ENCODE measurements around the gene MAJIN. TPM values are rescaled to one million over a fixed set of nuclear protein-coding genes. Genes with fewer than 3 reads are reported as not detected.

MAJIN gene
- total and polyA plus RNA-seq, 9 of the 15 experiments (the other 6 are each of a cell fraction or from before 2014, with no cell fraction given), result 0.17 to 0.83 (median 0.24) TPM; not detected in 2

DNA sequence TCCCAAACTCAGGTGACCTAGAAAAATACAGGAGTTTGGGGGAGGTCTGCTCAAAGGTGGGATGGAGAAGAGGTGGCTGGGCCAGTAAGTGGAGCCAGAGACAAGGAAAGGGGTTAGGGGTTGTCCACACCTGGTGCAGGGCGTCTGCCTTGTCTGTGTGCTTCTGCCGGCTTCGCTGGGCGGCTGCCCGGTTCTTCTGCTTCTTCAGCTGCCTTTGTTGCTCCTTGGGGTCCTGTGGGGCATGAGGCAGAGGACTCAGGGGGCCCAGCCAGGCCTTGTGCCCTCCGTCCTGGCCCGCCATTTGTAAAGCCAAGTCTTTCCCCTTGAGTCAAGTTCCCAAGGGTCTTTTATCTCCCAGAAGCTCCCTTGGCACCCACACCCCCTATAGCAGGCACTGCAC lies 22.4 kb upstream of the MAJIN start:
- CTCF ChIA-PET (ENCODE audit: low intra/inter-chr PET ratio), result interaction anchor here (0.6 to 1.4 kb wide), 2 partner anchors 85 to 147 kb away, joined by 3 to 4 read pairs; no protein-coding TSS in a partner anchor
- no peak overlapping the region for H3K4me3 ChIP-seq
- in situ Hi-C loops (cut with MboI), result no loop called here
- TF ChIP-seq KHSRP (IDR thresholded peaks at IDR 0.05) (no peak), TCFL5 (CRISPR knock-in tag; conservative IDR thresholded peaks at IDR 0.05) (no peak), ZNF134 (CRISPR knock-in tag; conservative IDR thresholded peaks at IDR 0.05) (no peak), NELFE (IDR thresholded peaks at IDR 0.05; ENCODE audit: insufficient read depth, insufficient read length) (no peak), ELF2 (CRISPR knock-in tag; IDR thresholded peaks at IDR 0.05) (no peak), FOS (IDR thresholded peaks at IDR 0.05; ENCODE audit: extremely low read depth, insufficient read length) (no peak), NBN (IDR thresholded peaks at IDR 0.05; ENCODE audit: low read depth) (no peak), XRCC3 (IDR thresholded peaks at IDR 0.05) (no peak), ZBED1 (IDR thresholded peaks at IDR 0.05) (no peak), SOX6 (IDR thresholded peaks at IDR 0.05) (no peak), CBFA2T3 (IDR thresholded peaks at IDR 0.05) (no peak), ZNF347 (CRISPR knock-in tag; IDR thresholded peaks at IDR 0.05; ENCODE audit: low read depth) (no peak), TOE1 (IDR thresholded peaks at IDR 0.05; ENCODE audit: borderline replicate concordance) (no peak), TOE1 (CRISPR knock-in tag; IDR thresholded peaks at IDR 0.05; ENCODE audit: borderline replicate concordance, low read depth) (no peak), JUN (IDR thresholded peaks at IDR 0.05; ENCODE audit: borderline replicate concordance, low read depth, low read length) (no peak), JUN (CRISPR knock-in tag; IDR thresholded peaks at IDR 0.05; ENCODE audit: borderline replicate concordance) (no peak), FOXJ3 (CRISPR knock-in tag; IDR thresholded peaks at IDR 0.05) (no peak)
- TF ChIP-seq, protein P1, sequence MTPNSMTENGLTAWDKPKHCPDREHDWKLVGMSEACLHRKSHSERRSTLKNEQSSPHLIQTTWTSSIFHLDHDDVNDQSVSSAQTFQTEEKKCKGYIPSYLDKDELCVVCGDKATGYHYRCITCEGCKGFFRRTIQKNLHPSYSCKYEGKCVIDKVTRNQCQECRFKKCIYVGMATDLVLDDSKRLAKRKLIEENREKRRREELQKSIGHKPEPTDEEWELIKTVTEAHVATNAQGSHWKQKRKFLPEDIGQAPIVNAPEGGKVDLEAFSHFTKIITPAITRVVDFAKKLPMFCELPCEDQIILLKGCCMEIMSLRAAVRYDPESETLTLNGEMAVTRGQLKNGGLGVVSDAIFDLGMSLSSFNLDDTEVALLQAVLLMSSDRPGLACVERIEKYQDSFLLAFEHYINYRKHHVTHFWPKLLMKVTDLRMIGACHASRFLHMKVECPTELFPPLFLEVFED (CRISPR knock-in tag; conservative IDR thresholded peaks at IDR 0.05), result no peak
- TF ChIP-seq, protein P2, sequence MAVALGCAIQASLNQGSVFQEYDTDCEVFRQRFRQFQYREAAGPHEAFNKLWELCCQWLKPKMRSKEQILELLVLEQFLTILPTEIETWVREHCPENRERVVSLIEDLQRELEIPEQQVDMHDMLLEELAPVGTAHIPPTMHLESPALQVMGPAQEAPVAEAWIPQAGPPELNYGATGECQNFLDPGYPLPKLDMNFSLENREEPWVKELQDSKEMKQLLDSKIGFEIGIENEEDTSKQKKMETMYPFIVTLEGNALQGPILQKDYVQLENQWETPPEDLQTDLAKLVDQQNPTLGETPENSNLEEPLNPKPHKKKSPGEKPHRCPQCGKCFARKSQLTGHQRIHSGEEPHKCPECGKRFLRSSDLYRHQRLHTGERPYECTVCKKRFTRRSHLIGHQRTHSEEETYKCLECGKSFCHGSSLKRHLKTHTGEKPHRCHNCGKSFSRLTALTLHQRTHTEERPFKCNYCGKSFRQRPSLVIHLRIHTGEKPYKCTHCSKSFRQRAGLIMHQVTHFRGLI (CRISPR knock-in tag; IDR thresholded peaks at IDR 0.05), result no peak
- TF ChIP-seq, protein P3, sequence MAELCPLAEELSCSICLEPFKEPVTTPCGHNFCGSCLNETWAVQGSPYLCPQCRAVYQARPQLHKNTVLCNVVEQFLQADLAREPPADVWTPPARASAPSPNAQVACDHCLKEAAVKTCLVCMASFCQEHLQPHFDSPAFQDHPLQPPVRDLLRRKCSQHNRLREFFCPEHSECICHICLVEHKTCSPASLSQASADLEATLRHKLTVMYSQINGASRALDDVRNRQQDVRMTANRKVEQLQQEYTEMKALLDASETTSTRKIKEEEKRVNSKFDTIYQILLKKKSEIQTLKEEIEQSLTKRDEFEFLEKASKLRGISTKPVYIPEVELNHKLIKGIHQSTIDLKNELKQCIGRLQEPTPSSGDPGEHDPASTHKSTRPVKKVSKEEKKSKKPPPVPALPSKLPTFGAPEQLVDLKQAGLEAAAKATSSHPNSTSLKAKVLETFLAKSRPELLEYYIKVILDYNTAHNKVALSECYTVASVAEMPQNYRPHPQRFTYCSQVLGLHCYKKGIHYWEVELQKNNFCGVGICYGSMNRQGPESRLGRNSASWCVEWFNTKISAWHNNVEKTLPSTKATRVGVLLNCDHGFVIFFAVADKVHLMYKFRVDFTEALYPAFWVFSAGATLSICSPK (IDR thresholded peaks at IDR 0.05; ENCODE audit: borderline replicate concordance), result no peak

More for the DNA sequence above, 22.4 kb upstream of the MAJIN start:
- H3K9me3 ChIP-seq (replicated peaks; ENCODE audit: control insufficient read depth, insufficient read depth, low read depth, low read length), result no peaks in the 10 kb centered on the region
- no peak overlapping the region for H3K4me2 ChIP-seq (ENCODE audit: insufficient read depth, low read length)
- FAIRE-seq, result no peak
- no peak overlapping the region for H2AFZ ChIP-seq (ENCODE audit: low read depth, low read length)
- no peaks in the 10 kb centered on the region for H4K20me1 ChIP-seq (replicated peaks; ENCODE audit: control insufficient read depth, insufficient read depth, low read length)
- no peaks in the 10 kb centered on the region for H3K79me2 ChIP-seq (ENCODE audit: control insufficient read depth, insufficient read depth, low read length)
- 76% methylated on average over 5 of the region's 7 CpGs for WGBS (ENCODE audit: insufficient coverage, low coverage, missing lambda C conversion rate)
- intact Hi-C loops (cut with micrococcal nuclease), result no loop called here
- ATAC-seq, result no peak
- no TSS peak for BruUV-seq (replicated peaks)
- H3K9ac ChIP-seq (ENCODE audit: insufficient read depth in 1 of 2, low read depth in 2 of 2, low read length in 2 of 2), result no peak overlapping the region
- DNase-seq (ENCODE audit: extremely low read depth in 1 of 4, low spot score in 3 of 4), result no peak
- H3K4me1 ChIP-seq (replicated peaks in 1 of 2; ENCODE audit: control insufficient read depth in 2 of 2, insufficient read depth in 2 of 2, low read length in 2 of 2), result peaks cover 26 to 36% of the 10 kb centered on the region in 2 experiments; a peak in 4 of 5 replicates
- no peak overlapping the region for H3K27ac ChIP-seq (ENCODE audit: extremely low read depth, low read depth, low read length)
- no peaks in the 10 kb centered on the region for H3K36me3 ChIP-seq (ENCODE audit: control insufficient read depth, insufficient read depth, low read length)
- POLR2A ChIA-PET, result interaction anchor here (0.5 to 0.6 kb wide), 3 partner anchors 179 to 219 kb away, joined by 3 read pairs; no protein-coding TSS in a partner anchor
- H3K27me3 ChIP-seq (ENCODE audit: control insufficient read depth in 2 of 2, insufficient read depth in 2 of 2, low read length in 2 of 2), result no peaks in the 10 kb centered on the region
- no peaks in the 10 kb centered on the region for H3K9me1 ChIP-seq (ENCODE audit: control insufficient read depth, insufficient read depth, low read length)

All from K562 (cell line).